HEK293 (cell line): ENCODE data around the gene CCDC40.

Experiments used
- CTCF ChIP-seq: fragments of 450-650 bp; formaldehyde crosslinking; IDR thresholded peaks from 2 replicates; pipeline ENCODE4 v1.5.1; 2016; ENCODE audit warnings: missing biosample characterization, missing genetic modification characterization
- HOXA7 ChIP-seq: sonication (generic); formaldehyde crosslinking; IDR thresholded peaks from 2 replicates; pipeline ENCODE4 v1.8.1; 2022; ENCODE audit warnings: missing genetic modification reagents, borderline replicate concordance
- ZNF214 ChIP-seq: fragments of 450-650 bp; formaldehyde crosslinking; IDR thresholded peaks from 2 replicates; pipeline ENCODE4 v1.5.1; 2017; ENCODE audit warnings: missing biosample characterization, mild to moderate bottlenecking, missing genetic modification characterization, borderline replicate concordance
- ZNF239 ChIP-seq: fragments of 450-650 bp; formaldehyde crosslinking; IDR thresholded peaks from 2 replicates; pipeline ENCODE4 v1.5.1; 2016; ENCODE audit warnings: missing biosample characterization, missing genetic modification characterization
- ZNF398 ChIP-seq: fragments of 450-650 bp; formaldehyde crosslinking; IDR thresholded peaks from 2 replicates; pipeline ENCODE4 v1.5.1; 2017; ENCODE audit warnings: missing biosample characterization, missing genetic modification characterization
- ZNF776 ChIP-seq: fragments of 450-650 bp; formaldehyde crosslinking; IDR thresholded peaks from 2 replicates; pipeline ENCODE4 v1.5.0; 2017; ENCODE audit warnings: missing biosample characterization, missing genetic modification characterization, borderline replicate concordance
- ZSCAN16 ChIP-seq: fragments of 450-650 bp; formaldehyde crosslinking; IDR thresholded peaks from 2 replicates; pipeline ENCODE4 v1.5.1; 2016; ENCODE audit warnings: missing biosample characterization, missing genetic modification characterization

- TF ChIP-seq CTCF (tag by site-specific recombination) (no peak), ZNF776 (no peak), ZSCAN16 (tag by site-specific recombination) (no peak), ZNF239 (no peak), HOXA7 (CRISPR knock-in tag) (no peak), ZNF398 (tag by site-specific recombination) (no peak), ZNF214 (tag by site-specific recombination) (no peak)
Measured at GRCh38 chr17:80047176-80047575, 10.7 kb downstream of the CCDC40 start.
